Activated CD4-positive, alpha-beta T cell treated with anti-CD3 and anti-CD28 coated beads for 36 hours (primary cell): ENCODE measurements around the gene COL23A1. TPM values are rescaled to one million over a fixed set of nuclear protein-coding genes. Genes with fewer than 3 reads are reported as not detected.

Experiments
- ATAC-seq: fragments of 200-7000 bp; cut with Tn5 transposase; one replicate; pipeline ENCODE4 v1.10.0; 2021; ENCODE audit warnings: mild to moderate bottlenecking, moderate library complexity
- CTCF ChIA-PET: fragments of 350-600 bp; sonication (Branson Sonifier 250); formaldehyde crosslinking; loops from one replicate; lab custom pipeline; 2021; ENCODE audit warnings: antibody characterized with exemption; lab: Charles Lee
- POLR2A ChIA-PET: fragments of 350-600 bp; sonication (Branson Sonifier 250); formaldehyde crosslinking; loops from one replicate; lab custom pipeline; 2021; ENCODE audit warnings: antibody characterized with exemption, inconsistent platforms; lab: Charles Lee
- DNase-seq: peaks from one replicate; pipeline ENCODE4 v3.0.0-alpha.2; 2020
- H3K27ac Mint-ChIP-seq: one replicate; pipeline ENCODE4 v1.8.0; 2021; ENCODE audit warnings: mixed read lengths
- H3K27me3 Mint-ChIP-seq: one replicate; pipeline ENCODE4 v1.8.0; 2021; ENCODE audit warnings: mixed read lengths
- H3K36me3 Mint-ChIP-seq: one replicate; pipeline ENCODE4 v1.8.0; 2021; ENCODE audit warnings: low read depth, mixed read lengths
- H3K4me1 Mint-ChIP-seq: one replicate; pipeline ENCODE4 v1.8.0; 2021; ENCODE audit warnings: mixed read lengths
- H3K4me3 Mint-ChIP-seq: one replicate; pipeline ENCODE4 v1.8.0; 2021; ENCODE audit warnings: mild to moderate bottlenecking, moderate library complexity, mixed read lengths
- H3K9me3 Mint-ChIP-seq: one replicate; pipeline ENCODE4 v1.8.0; 2021; ENCODE audit warnings: low read depth, mixed read lengths
- intact Hi-C, 2 experiments: fragments of 100-400 bp; cut with DNase I in 1 of 2; cut with micrococcal nuclease in 1 of 2; formaldehyde crosslinking; loops; one replicate each; pipeline versions ENCODE4 v1.14.2 to v1.15.1; 2022 to 2024; cut with DNase I, micrococcal nuclease
- total RNA-seq, 2 experiments: library from RNA; stranded (reverse); gene quantifications; one replicate each; pipeline ENCODE4 v1.2.3, GENCODE V29; 2021

Gene COL23A1
- total RNA-seq, 2 experiments from 2014 or later = not detected

- peaks cover 2% of the 10 kb centered on the region for H3K27me3 Mint-ChIP-seq
- intact Hi-C loops = no loop called here
- no peak overlapping the region for H3K27ac Mint-ChIP-seq
- H3K4me1 Mint-ChIP-seq = no peaks in the 10 kb centered on the region
- H3K9me3 Mint-ChIP-seq = no peaks in the 10 kb centered on the region
- no peak for DNase-seq
- H3K36me3 Mint-ChIP-seq = no peaks in the 10 kb centered on the region
- POLR2A ChIA-PET = no interaction called here
- CTCF ChIA-PET = no interaction called here
- ATAC-seq = no peak
- no peak overlapping the region for H3K4me3 Mint-ChIP-seq
Measured at GRCh38 chr5:178389026-178389729, 201.0 kb downstream of the COL23A1 start.

- CTCF ChIA-PET = no interaction called here
- DNase-seq (no peak), ATAC-seq (no peak)
- no peak overlapping the region for H3K27ac Mint-ChIP-seq
- no peaks in the 10 kb centered on the region for H3K36me3 Mint-ChIP-seq
- intact Hi-C loops = no loop called here
- H3K4me3 Mint-ChIP-seq = no peak overlapping the region
- H3K4me1 Mint-ChIP-seq = no peaks in the 10 kb centered on the region
- POLR2A ChIA-PET = no interaction called here
- peaks cover 2% of the 10 kb centered on the region for H3K27me3 Mint-ChIP-seq
- H3K9me3 Mint-ChIP-seq = no peaks in the 10 kb centered on the region
Measured at GRCh38 chr5:178388386-178389025, 201.7 kb downstream of the COL23A1 start.

- DNase-seq (no peak), ATAC-seq (no peak)
- H3K27me3 Mint-ChIP-seq = peaks cover 2% of the 10 kb centered on the region
- CTCF ChIA-PET = interaction anchor here (0.8 kb wide), 1 partner anchor 108 kb away, joined by 3 read pairs; no protein-coding TSS in a partner anchor
- H3K4me1 Mint-ChIP-seq = no peaks in the 10 kb centered on the region
- POLR2A ChIA-PET = no interaction called here
- H3K36me3 Mint-ChIP-seq = no peaks in the 10 kb centered on the region
- intact Hi-C loops = no loop called here
- H3K9me3 Mint-ChIP-seq = no peaks in the 10 kb centered on the region
- H3K27ac Mint-ChIP-seq = no peak overlapping the region
- H3K4me3 Mint-ChIP-seq = no peak overlapping the region
Measured at GRCh38 chr5:178387856-178388190, 202.4 kb downstream of the COL23A1 start.

GRCh38 chr5:178387061-178387855, 202.9 kb downstream of the COL23A1 start:
- ChIA-PET POLR2A (no interaction called here), CTCF (interaction anchor here (0.8 kb wide), 1 partner anchor 107 kb away, joined by 3 read pairs; no protein-coding TSS in a partner anchor)
- H3K9me3 Mint-ChIP-seq = no peaks in the 10 kb centered on the region
- no peak for ATAC-seq
- H3K4me1 Mint-ChIP-seq = no peaks in the 10 kb centered on the region
- no peaks in the 10 kb centered on the region for H3K36me3 Mint-ChIP-seq
- H3K27me3 Mint-ChIP-seq = peaks cover 2% of the 10 kb centered on the region
- DNase-seq = no peak
- no peak overlapping the region for H3K4me3 Mint-ChIP-seq
- intact Hi-C loops = no loop called here
- H3K27ac Mint-ChIP-seq = no peak overlapping the region

GRCh38 chr5:178386336-178386931, 203.8 kb downstream of the COL23A1 start:
- ChIA-PET POLR2A (no interaction called here), CTCF (no interaction called here)
- ATAC-seq (no peak), DNase-seq (no peak)
- no peaks in the 10 kb centered on the region for H3K36me3 Mint-ChIP-seq
- H3K27me3 Mint-ChIP-seq = peaks cover 2% of the 10 kb centered on the region
- no peaks in the 10 kb centered on the region for H3K9me3 Mint-ChIP-seq
- H3K27ac Mint-ChIP-seq = no peak overlapping the region
- no peaks in the 10 kb centered on the region for H3K4me1 Mint-ChIP-seq
- intact Hi-C loops = no loop called here
- no peak overlapping the region for H3K4me3 Mint-ChIP-seq

- no peaks in the 10 kb centered on the region for H3K9me3 Mint-ChIP-seq
- peaks cover 2% of the 10 kb centered on the region for H3K27me3 Mint-ChIP-seq
- DNase-seq (peak; percentile 30), ATAC-seq (peak; percentile 53)
- intact Hi-C loops = no loop called here
- no peak overlapping the region for H3K4me3 Mint-ChIP-seq
- H3K4me1 Mint-ChIP-seq = no peaks in the 10 kb centered on the region
- ChIA-PET POLR2A (no interaction called here), CTCF (no interaction called here)
- no peaks in the 10 kb centered on the region for H3K36me3 Mint-ChIP-seq
- H3K27ac Mint-ChIP-seq = no peak overlapping the region
Measured at GRCh38 chr5:178385496-178385890, 204.7 kb downstream of the COL23A1 start.

- no peaks in the 10 kb centered on the region for H3K4me1 Mint-ChIP-seq
- no peaks in the 10 kb centered on the region for H3K9me3 Mint-ChIP-seq
- H3K27ac Mint-ChIP-seq = no peak overlapping the region
- intact Hi-C loops = no loop called here
- CTCF ChIA-PET = no interaction called here
- DNase-seq = no peak
- POLR2A ChIA-PET = no interaction called here
- no peaks in the 10 kb centered on the region for H3K36me3 Mint-ChIP-seq
- H3K27me3 Mint-ChIP-seq = peaks cover 2% of the 10 kb centered on the region
- ATAC-seq = no peak
- no peak overlapping the region for H3K4me3 Mint-ChIP-seq
Measured at GRCh38 chr5:178384816-178385495, 205.2 kb downstream of the COL23A1 start.

- H3K27ac Mint-ChIP-seq = no peak overlapping the region
- ATAC-seq = no peak
- intact Hi-C loops = no loop called here
- no peak overlapping the region for H3K4me3 Mint-ChIP-seq
- H3K36me3 Mint-ChIP-seq = no peaks in the 10 kb centered on the region
- no peaks in the 10 kb centered on the region for H3K4me1 Mint-ChIP-seq
- H3K9me3 Mint-ChIP-seq = no peaks in the 10 kb centered on the region
- ChIA-PET POLR2A (no interaction called here), CTCF (no interaction called here)
- H3K27me3 Mint-ChIP-seq = peaks cover 2% of the 10 kb centered on the region
- no peak for DNase-seq
Measured at GRCh38 chr5:178383919-178384815, 206.0 kb downstream of the COL23A1 start.

GRCh38 chr5:178383301-178383918, 206.8 kb downstream of the COL23A1 start:
- Mint-ChIP-seq H3K4me1 (no peaks in the 10 kb centered on the region), H3K9me3 (no peaks in the 10 kb centered on the region), H3K27me3 (peaks cover 2% of the 10 kb centered on the region), H3K36me3 (no peaks in the 10 kb centered on the region), H3K4me3 (no peak overlapping the region), H3K27ac (no peak overlapping the region)
- no peak for ATAC-seq
- CTCF ChIA-PET = no interaction called here
- POLR2A ChIA-PET = no interaction called here
- intact Hi-C loops = no loop called here
- DNase-seq = no peak

- POLR2A ChIA-PET = no interaction called here
- CTCF ChIA-PET = no interaction called here
- ATAC-seq = no peak
- Mint-ChIP-seq H3K27ac (no peak overlapping the region), H3K4me3 (no peak overlapping the region), H3K27me3 (peaks cover 2% of the 10 kb centered on the region), H3K9me3 (no peaks in the 10 kb centered on the region), H3K4me1 (no peaks in the 10 kb centered on the region), H3K36me3 (no peaks in the 10 kb centered on the region)
- no peak for DNase-seq
- intact Hi-C loops = no loop called here
Measured at GRCh38 chr5:178382754-178383164, 207.4 kb downstream of the COL23A1 start.
